ENCODE results near the gene PTOV1. TPM values are rescaled to one million over a fixed set of nuclear protein-coding genes. Genes with fewer than 3 reads are reported as not detected.
"Not testable (repeated sequence)": the region's sequence is repeated elsewhere in the genome, so short reads cannot be mapped to it uniquely, and the experiment has no call there.

PTOV1 gene
- total and polyA plus RNA-seq, 5 experiments from 2014 or later = 42.9 to 186 (median 67.4) TPM

GRCh38 chr19:49819452-49820115, 31.4 kb upstream of the PTOV1 start:
- H3K36me3 Mint-ChIP-seq = peaks cover 0 to 15% (median 4%) of the 10 kb centered on the region in 3 donors
- POLR2A ChIA-PET = interaction anchor here (0.6 to 2.6 kb wide), 8 partner anchors 16 to 1312 kb away, joined by 3 to 25 read pairs (median 11); partner anchors contain the start of genes AKT1S1, PTOV1 and TBC1D17
- H3K9me3 Mint-ChIP-seq, ATAC-seq, DNase-seq, H3K27me3 Mint-ChIP-seq: not testable (repeated sequence)
- peaks cover 9 to 35% (median 28%) of the 10 kb centered on the region in 4 donors for H3K4me1 Mint-ChIP-seq
- peak overlapping the region; percentile 88 to 100 (median 100) for H3K27ac Mint-ChIP-seq
- peak overlapping the region; percentile 94 to 100 (median 99) for H3K4me3 Mint-ChIP-seq

- H3K36me3 Mint-ChIP-seq = peaks cover 0 to 16% (median 4%) of the 10 kb centered on the region in 3 donors
- POLR2A ChIA-PET = interaction anchor here (1.6 to 2.6 kb wide), 2 partner anchors 28 to 57 kb away, joined by 3 to 25 read pairs; partner anchors contain the start of genes AKT1S1 and TBC1D17
- peak overlapping the region in 7 of 10 donors; percentile 22 to 100 (median 41) for H3K4me3 Mint-ChIP-seq
- ATAC-seq (no peak), DNase-seq (no peak)
- H3K27ac Mint-ChIP-seq = peak overlapping the region in 2 of 10 donors; percentile 40 to 52
- H3K27me3 Mint-ChIP-seq = peaks cover 0 to 2% (median 0%) of the 10 kb centered on the region in 5 donors
- peaks cover 9 to 33% (median 28%) of the 10 kb centered on the region in 4 donors for H3K4me1 Mint-ChIP-seq
- no peaks in the 10 kb centered on the region for H3K9me3 Mint-ChIP-seq
Measured at GRCh38 chr19:49820125-49820524, 30.8 kb upstream of the PTOV1 start.

DNA sequence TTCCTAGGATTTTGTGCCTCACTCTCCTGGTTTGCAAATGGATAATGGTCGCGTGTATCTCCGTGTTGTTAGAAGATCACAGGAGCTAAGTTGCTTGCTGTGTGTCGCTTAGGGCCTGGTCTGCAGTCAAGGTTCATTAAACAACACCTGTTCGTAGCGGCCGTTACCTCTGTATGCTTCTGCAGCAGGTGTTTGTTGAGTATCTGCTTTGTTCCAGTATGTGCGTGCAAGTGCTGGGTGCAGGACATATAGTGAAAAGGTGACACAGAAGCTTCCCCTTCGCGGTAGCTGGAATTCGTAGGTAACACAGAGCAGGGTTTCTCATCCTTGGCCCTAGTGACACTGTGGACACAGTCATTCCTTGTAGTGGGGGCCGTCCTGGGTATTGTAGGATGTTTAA, 27.5 kb upstream of the PTOV1 start:
- ATAC-seq = no peak
- Mint-ChIP-seq H3K27ac (no peak overlapping the region), H3K4me3 (no peak overlapping the region), H3K27me3 (no peaks in the 10 kb centered on the region), H3K9me3 (no peaks in the 10 kb centered on the region), H3K36me3 (peaks cover 0 to 26% (median 4%) of the 10 kb centered on the region in 3 donors), H3K4me1 (peaks cover 9 to 32% (median 18%) of the 10 kb centered on the region in 4 donors)
- POLR2A ChIA-PET = no interaction called here
- no peak for DNase-seq

DNA sequence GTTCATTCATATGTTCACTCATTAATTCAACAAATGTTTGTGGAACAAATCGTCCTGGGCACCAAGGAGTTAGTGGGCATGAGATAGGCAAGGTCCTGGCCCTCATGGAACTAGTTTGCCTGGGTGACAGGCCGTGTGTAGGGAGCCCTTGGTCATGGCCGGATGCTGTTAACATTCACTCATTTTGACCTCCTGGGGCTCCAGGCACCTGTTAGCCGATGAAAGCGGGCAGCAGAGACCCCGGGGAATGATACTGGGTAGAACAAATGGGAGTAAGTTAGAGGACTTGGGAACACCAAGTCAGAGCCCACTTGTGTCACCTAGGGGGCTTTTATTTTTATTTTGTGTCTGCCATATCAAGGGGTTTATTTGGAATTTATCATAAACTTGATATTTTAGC, 26.3 kb upstream of the PTOV1 start:
- Mint-ChIP-seq H3K9me3 (no peaks in the 10 kb centered on the region), H3K27me3 (no peaks in the 10 kb centered on the region), H3K4me3 (no peak overlapping the region), H3K4me1 (peaks cover 3 to 21% (median 9%) of the 10 kb centered on the region in 4 donors), H3K27ac (no peak overlapping the region), H3K36me3 (peaks cover 0 to 27% (median 4%) of the 10 kb centered on the region in 3 donors)
- POLR2A ChIA-PET = interaction anchor here (1.0 kb wide), 1 partner anchor 26 kb away, joined by 3 read pairs; no protein-coding TSS in a partner anchor
- DNase-seq = no peak
- ATAC-seq = no peak

DNA sequence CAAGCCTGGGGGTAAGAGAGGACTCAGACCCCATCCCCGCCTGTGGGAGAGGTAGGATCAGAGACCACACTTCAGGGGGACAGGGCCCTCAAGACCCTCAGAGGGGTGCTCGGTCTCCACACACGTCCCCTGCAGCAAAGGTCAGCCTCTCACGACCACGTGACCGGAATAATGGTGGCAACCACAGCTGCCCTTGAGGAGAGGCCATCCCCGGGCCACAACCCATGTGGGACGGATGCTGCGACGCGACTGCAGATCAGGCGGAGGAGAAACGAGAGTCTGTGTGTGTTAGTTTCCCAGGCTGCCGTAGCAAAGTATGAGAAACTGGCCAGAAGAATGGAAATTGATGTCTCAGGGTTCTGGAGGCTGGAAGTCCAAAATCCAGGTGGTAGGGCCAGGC, 23.9 kb upstream of the PTOV1 start:
- Mint-ChIP-seq H3K27ac (peak overlapping the region in 1 of 10 donors; percentile 19), H3K9me3 (no peaks in the 10 kb centered on the region), H3K4me3 (no peak overlapping the region), H3K27me3 (no peaks in the 10 kb centered on the region), H3K36me3 (peaks cover 0 to 31% (median 4%) of the 10 kb centered on the region in 3 donors), H3K4me1 (peaks cover 0 to 13% (median 5%) of the 10 kb centered on the region in 4 donors)
- no peak for ATAC-seq
- no peak for DNase-seq
- POLR2A ChIA-PET = no interaction called here

DNA sequence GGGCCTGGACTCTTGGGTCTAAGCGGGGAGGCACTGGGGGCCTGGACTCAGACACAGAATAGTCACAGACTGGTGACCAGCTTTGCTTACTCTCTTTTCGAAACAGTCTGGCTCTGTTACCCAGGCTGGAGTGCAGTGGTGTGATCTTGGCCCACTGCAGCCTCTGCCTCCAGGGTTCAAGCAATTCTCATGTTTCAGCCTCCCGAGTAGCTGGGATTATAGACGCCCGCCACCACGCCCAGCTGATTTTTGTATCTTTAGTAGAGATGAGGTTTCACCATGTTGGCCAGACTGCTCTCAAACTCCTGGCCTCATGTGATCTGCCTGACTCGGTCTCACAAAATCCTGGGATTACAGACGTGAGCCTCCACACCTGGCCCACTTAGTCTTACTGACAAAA, 21.8 kb upstream of the PTOV1 start:
- POLR2A ChIA-PET = no interaction called here
- ATAC-seq (no peak), DNase-seq (no peak)

DNA sequence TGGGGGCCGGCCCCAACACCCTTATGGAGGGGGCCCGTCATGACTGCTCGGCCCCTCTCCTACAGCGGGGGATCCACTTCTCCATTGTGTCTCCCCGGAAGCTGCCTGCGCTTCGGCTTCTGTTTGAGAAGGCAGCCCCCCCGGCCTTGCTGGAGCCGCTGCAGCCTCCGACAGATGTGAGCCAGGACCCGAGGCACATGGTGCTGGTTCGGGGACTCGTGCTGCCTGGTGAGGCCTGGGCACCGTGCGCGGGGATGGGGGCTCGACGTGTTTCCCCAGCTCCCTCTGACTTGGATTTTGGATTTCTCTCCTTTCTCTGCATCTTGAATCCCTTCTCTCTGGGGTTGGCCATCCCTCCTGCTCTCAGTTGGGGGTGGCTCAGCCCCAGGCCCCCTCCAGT, 21.2 kb upstream of the PTOV1 start:
- H3K4me3 Mint-ChIP-seq = no peak overlapping the region
- no peak overlapping the region for H3K27ac Mint-ChIP-seq
- POLR2A ChIA-PET = no interaction called here
- H3K27me3 Mint-ChIP-seq = no peaks in the 10 kb centered on the region
- H3K9me3 Mint-ChIP-seq = no peaks in the 10 kb centered on the region
- no peak for ATAC-seq
- peaks cover 2 to 14% (median 6%) of the 10 kb centered on the region in 4 donors for H3K4me1 Mint-ChIP-seq
- peaks cover 0 to 40% (median 0%) of the 10 kb centered on the region in 3 donors for H3K36me3 Mint-ChIP-seq
- DNase-seq = no peak

More for the DNA sequence above, 21.8 kb upstream of the PTOV1 start:
- Mint-ChIP-seq H3K9me3 (no peaks in the 10 kb centered on the region), H3K4me3 (no peak overlapping the region), H3K36me3 (peaks cover 0 to 42% (median 0%) of the 10 kb centered on the region in 3 donors), H3K27ac (peak overlapping the region in 1 of 10 donors; percentile 46), H3K27me3 (no peaks in the 10 kb centered on the region), H3K4me1 (peaks cover 2 to 14% (median 5%) of the 10 kb centered on the region in 4 donors)

- no peak overlapping the region for H3K27ac Mint-ChIP-seq
- POLR2A ChIA-PET = no interaction called here
Measured at GRCh38 chr19:49830766-49831165, 20.2 kb upstream of the PTOV1 start.

DNA sequence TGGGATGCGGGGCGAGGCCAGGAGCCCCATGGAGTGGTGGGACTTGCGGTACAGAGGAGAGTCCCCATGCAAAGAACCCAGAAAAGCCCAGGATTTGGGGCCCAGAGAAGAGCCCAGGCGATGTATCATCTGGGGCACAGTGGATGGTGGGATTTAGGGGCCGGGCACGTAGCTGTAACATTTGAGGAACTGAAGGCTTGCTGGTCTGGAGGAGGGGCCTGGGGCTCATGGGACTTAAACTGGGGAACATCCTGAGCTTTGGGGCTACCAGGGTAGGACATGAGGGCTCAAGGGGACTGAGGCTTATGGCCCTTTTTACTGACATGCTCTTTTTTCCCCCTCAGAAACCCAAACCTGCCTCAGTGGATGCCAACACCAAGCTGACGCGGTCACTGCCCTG, 19.4 kb upstream of the PTOV1 start:
- Mint-ChIP-seq H3K36me3 (peaks cover 0 to 47% (median 0%) of the 10 kb centered on the region in 3 donors), H3K27ac (peak overlapping the region in 1 of 10 donors; percentile 37), H3K4me3 (no peak overlapping the region), H3K9me3 (no peaks in the 10 kb centered on the region), H3K4me1 (peaks cover 2 to 9% (median 2%) of the 10 kb centered on the region in 4 donors), H3K27me3 (no peaks in the 10 kb centered on the region)
- POLR2A ChIA-PET = no interaction called here
- ATAC-seq (no peak), DNase-seq (no peak)

More at GRCh38 chr19:49830766-49831165, 20.2 kb upstream of the PTOV1 start:
- ATAC-seq = no peak
- Mint-ChIP-seq H3K4me3 (no peak overlapping the region), H3K36me3 (peaks cover 0 to 48% (median 0%) of the 10 kb centered on the region in 3 donors), H3K9me3 (no peaks in the 10 kb centered on the region), H3K4me1 (peaks cover 2 to 14% (median 6%) of the 10 kb centered on the region in 4 donors), H3K27me3 (no peaks in the 10 kb centered on the region)
- DNase-seq = no peak

- POLR2A ChIA-PET = interaction anchor here (0.5 kb wide), 1 partner anchor 244 kb away, joined by 4 read pairs; no protein-coding TSS in a partner anchor
- no peak overlapping the region for H3K4me3 Mint-ChIP-seq
- H3K36me3 Mint-ChIP-seq = peaks cover 0 to 45% (median 0%) of the 10 kb centered on the region in 3 donors
- H3K9me3 Mint-ChIP-seq = no peaks in the 10 kb centered on the region
- H3K27me3 Mint-ChIP-seq = no peaks in the 10 kb centered on the region
- ATAC-seq = no peak
- peaks cover 0 to 7% (median 1%) of the 10 kb centered on the region in 4 donors for H3K4me1 Mint-ChIP-seq
- DNase-seq = no peak
- peak overlapping the region in 2 of 10 donors; percentile 28 to 83 for H3K27ac Mint-ChIP-seq
Measured at GRCh38 chr19:49832556-49832955, 18.4 kb upstream of the PTOV1 start.

- no peaks in the 10 kb centered on the region for H3K9me3 Mint-ChIP-seq
- H3K27me3 Mint-ChIP-seq = no peaks in the 10 kb centered on the region
- H3K4me1 Mint-ChIP-seq = peaks cover 0 to 7% (median 1%) of the 10 kb centered on the region in 4 donors
- H3K4me3 Mint-ChIP-seq = no peak overlapping the region
- peak overlapping the region in 2 of 10 donors; percentile 43 to 62 for H3K27ac Mint-ChIP-seq
- H3K36me3 Mint-ChIP-seq = peaks cover 0 to 49% (median 6%) of the 10 kb centered on the region in 3 donors
- no peak for DNase-seq
- POLR2A ChIA-PET = no interaction called here
- ATAC-seq = no peak
Measured at GRCh38 chr19:49833599-49833998, 17.4 kb upstream of the PTOV1 start.

DNA sequence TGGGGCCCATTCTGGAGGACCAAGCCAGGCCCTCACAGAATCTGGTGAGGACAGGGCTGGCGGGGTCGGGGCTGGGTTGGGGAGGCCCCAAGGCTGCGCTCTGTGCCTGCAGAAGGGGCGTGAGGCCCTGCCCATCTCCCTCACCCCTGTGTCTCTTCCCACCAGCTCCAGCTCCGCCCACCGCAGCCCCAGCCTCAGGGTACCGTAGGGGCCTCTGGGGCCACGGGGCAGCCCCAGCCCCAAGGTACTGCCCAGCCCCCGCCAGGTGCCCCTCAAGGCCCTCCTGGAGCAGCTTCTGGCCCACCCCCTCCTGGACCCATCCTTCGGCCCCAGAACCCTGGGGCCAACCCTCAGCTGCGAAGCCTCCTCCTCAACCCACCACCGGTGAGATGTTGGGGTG, 15.4 kb upstream of the PTOV1 start:
- H3K27me3 Mint-ChIP-seq = no peaks in the 10 kb centered on the region
- POLR2A ChIA-PET = interaction anchor here (0.6 to 0.8 kb wide), 2 partner anchors 16 to 22 kb away, joined by 3 read pairs; partner anchors contain the start of gene FUZ
- DNase-seq = no peak
- H3K36me3 Mint-ChIP-seq = peaks cover 0 to 60% (median 10%) of the 10 kb centered on the region in 3 donors
- H3K9me3 Mint-ChIP-seq = no peaks in the 10 kb centered on the region
- H3K27ac Mint-ChIP-seq = no peak overlapping the region
- no peak overlapping the region for H3K4me3 Mint-ChIP-seq
- H3K4me1 Mint-ChIP-seq = peaks cover 0 to 7% (median 1%) of the 10 kb centered on the region in 4 donors
- ATAC-seq = peak in 1 of 2 donors; percentile 11
